Fibroblast of pulmonary artery (primary cell): ENCODE results near the gene LRRC7.
A peak's percentile ranks its signal among the peaks of the same experiment; 100 is the strongest.
"Not testable (repeated sequence)": the region's sequence is repeated elsewhere in the genome, so short reads cannot be mapped to it uniquely, and the experiment has no call there.

Source experiments
- DNase-seq: peaks from one replicate; pipeline ENCODE4 v3.0.0-alpha.2; 2010; ENCODE audit warnings: low read depth
- H3K4me3 ChIP-seq: replicated peaks from 2 replicates; pipeline ENCODE4 v1.5.1; 2011; ENCODE audit warnings: low read depth, mild to moderate bottlenecking, control low read depth, low read length, moderate library complexity
- TF ChIP-seq, protein P1 (sequence below): IDR thresholded peaks from 2 replicates; pipeline ENCODE4 v1.5.1; 2011; ENCODE audit warnings: mild to moderate bottlenecking, control low read depth, low read length, inconsistent platforms; ENCODE audit errors: missing control alignments

Gene LRRC7

DNA sequence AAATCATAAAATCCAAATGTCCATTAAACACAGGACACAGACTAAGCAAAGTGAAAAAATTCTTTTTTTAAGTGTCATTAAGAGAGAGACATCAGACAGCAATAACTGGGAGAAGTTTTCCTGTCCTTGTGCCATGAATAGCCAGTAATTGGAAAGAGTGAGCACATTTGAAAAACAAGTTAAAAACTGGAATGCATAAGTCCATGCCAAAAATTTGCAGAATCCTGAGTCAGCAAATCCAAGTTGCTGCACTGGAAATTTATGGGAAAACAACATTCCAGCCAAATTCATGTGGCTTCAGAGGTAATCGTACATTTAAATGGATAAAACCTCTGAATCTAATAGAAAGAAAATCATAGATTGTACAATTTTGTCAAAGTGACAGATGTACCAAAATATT lies 346.3 kb downstream of the LRRC7 start:
- H3K4me3 ChIP-seq: no peak overlapping the region
- DNase-seq: peak; percentile 89
- TF ChIP-seq, protein P1, sequence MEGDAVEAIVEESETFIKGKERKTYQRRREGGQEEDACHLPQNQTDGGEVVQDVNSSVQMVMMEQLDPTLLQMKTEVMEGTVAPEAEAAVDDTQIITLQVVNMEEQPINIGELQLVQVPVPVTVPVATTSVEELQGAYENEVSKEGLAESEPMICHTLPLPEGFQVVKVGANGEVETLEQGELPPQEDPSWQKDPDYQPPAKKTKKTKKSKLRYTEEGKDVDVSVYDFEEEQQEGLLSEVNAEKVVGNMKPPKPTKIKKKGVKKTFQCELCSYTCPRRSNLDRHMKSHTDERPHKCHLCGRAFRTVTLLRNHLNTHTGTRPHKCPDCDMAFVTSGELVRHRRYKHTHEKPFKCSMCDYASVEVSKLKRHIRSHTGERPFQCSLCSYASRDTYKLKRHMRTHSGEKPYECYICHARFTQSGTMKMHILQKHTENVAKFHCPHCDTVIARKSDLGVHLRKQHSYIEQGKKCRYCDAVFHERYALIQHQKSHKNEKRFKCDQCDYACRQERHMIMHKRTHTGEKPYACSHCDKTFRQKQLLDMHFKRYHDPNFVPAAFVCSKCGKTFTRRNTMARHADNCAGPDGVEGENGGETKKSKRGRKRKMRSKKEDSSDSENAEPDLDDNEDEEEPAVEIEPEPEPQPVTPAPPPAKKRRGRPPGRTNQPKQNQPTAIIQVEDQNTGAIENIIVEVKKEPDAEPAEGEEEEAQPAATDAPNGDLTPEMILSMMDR: no peak

DNA sequence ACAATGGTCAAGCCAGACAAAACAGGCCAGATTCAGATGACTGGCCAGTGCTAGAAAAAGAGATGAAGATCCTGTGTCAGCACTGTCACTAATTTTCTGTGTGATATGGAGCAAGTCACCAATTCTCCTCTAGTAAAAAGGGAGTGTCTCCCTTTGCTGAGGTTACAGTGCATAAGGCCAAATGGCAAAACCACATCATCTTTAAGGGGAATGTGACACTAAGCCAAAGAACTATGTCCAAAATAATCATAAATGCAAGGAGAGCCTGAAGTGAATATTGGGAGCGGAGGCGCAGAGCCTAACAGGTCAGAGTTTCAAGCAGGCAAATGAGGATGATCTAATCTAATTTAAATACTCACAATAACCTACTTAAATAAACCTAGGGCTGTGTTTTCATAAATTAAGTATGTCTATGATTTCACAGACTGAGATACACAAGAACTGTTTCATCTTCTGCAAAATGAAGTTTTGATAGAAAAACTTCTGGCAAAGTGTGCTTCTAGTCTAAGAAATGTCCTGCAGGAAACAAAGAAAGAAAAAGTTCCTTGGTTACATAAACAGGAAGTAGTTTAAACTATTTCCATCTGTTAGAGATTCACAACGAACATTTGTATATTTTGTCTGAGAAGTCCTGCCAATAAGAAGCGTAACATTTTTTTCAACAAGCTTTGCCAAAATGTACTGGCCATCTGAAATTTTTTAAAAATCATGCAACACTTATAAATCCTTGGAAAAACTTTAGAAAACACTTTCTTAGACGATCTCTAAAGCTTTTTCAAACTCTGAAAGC lies 347.4 kb downstream of the LRRC7 start:
- TF ChIP-seq, protein P1: no peak
- peak; percentile 67 for DNase-seq
- no peak overlapping the region for H3K4me3 ChIP-seq

DNA sequence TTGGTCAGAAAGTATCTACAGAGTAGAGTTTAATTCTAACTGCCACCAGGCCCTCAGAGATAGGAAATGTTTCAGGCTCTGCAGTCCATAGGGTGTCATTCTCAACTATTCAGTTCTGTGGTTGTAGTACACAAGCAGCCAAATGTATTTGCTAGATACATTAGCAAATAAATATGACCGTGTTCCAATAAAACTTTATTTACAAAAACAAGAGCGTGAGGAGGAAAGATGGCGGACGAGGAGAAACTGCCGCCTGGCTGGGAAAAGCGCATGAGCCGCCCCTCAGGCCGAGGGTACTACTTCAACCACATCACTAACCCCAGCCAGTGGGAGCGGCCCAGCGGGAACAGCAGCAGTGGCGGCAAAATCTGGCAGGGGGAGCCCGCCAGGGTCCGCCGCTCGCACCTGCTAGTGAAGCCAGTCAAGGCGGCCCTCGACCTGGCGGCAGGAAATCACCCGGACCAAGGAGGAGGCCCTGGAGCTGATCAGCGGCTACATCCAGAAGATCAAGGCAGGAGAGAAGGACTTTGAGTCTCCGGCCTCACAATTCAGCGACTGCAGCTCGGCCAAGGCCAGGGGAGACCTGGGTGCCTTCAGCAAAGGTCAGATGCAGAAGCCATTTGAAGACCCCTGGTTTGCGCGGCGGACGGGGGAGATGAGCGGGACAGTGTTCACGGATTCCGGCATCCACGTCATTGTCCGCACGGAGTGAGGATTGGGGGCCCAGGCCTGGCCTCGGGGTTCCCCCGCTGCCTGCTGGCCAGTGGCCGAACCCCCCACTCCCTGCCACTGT lies 351.6 kb downstream of the LRRC7 start:
- DNase-seq: no peak
- no peak overlapping the region for H3K4me3 ChIP-seq
- TF ChIP-seq, protein P1: no peak

DNA sequence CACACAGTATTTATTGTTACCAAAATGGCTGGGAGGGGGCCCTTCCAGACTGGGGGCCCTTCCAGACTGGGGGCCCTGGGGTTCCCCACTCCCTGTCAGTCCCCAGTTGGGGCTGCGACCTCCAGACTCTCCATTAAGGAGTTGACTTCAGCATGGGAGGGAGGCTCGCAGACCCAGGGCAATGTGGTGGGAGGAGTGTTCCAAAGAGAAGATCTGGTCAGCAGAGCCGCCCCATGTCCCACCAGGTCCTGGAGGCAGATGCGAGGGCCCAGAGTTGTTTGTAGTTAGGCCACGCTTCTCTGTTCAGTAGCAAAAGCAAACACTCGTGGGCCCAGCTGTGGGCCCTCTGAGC lies 352.2 kb downstream of the LRRC7 start:
- TF ChIP-seq, protein P1: no peak
- H3K4me3 ChIP-seq: no peak overlapping the region

DNA sequence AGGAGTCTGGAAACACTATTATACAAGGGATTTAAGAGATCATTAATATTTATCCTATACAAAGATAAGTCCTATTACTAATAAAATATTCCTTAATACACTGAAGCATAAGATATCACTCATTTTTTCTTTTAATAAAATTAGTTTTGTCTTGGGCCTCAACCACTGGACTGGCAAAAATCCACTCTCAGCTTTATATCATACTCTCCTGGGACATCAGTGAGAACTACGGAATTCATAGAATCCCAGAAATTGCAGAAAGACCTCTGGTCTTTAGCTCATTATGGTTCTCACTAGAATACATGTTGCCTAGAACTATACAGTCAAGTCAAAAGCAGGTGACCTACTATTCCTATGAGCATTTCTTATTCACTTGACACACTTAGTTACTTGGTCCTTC lies 352.7 kb downstream of the LRRC7 start:
- H3K4me3 ChIP-seq: no peak overlapping the region

More for the DNA sequence above, 352.2 kb downstream of the LRRC7 start:
- no peak for DNase-seq

DNA sequence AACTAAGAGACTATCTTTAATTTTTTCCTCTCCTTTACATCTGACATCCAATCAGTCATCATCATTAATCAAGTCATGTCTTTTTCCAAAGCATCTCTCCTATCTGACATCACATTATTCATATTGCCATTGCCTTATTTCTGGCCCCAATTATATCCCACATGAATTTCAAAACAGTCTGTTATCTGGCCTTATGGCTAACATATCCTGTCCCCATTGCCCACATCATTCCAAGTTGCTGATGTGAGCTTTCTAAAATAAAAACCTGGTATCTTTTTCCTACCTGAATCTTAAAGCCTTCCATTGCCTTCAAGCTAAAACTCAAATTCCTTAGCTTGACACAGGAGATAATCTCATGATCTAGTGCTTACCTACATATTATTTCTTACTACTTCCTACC lies 353.8 kb downstream of the LRRC7 start:
- TF ChIP-seq, protein P1: no peak
- no peak overlapping the region for H3K4me3 ChIP-seq
- peak; percentile 10 for DNase-seq

More for the DNA sequence above, 352.7 kb downstream of the LRRC7 start:
- DNase-seq: no peak
- TF ChIP-seq, protein P1: no peak

DNA sequence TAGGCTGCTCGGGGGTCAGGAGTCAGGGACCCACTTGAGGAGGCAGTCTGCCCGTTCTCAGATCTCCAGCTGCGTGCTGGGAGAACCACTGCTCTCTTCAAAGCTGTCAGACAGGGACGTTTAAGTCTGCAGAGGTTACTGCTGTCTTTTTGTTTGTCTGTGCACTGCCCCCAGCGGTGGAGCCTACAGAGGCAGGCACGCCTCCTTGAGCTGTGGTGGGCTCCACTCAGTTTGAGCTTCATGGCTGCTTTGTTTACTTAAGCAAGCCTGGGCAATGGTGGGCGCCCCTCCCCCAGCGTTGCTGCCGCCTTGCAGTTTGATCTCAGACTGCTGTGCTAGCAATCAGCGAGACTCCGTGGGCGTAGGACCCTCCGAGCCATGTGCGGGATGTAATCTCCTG lies 360.5 kb downstream of the LRRC7 start:
- not testable (repeated sequence) for H3K4me3 ChIP-seq, DNase-seq
